Lower leg skin (tissue), 4 donors: ENCODE measurements around the gene SOX13. TPM values are rescaled to one million over a fixed set of nuclear protein-coding genes. Genes with fewer than 3 reads are reported as not detected.

ENCODE experiments used
- DNase-seq, 2 donors: peaks; one replicate each; pipeline ENCODE4 v3.0.0-alpha.2; 2019; ENCODE audit warnings: low spot score in 2 of 2
- H3K4me3 ChIP-seq: fragments of 200-600 bp; sonication (generic); 2 replicates; pipeline ENCODE4 v1.5.1; 2017; ENCODE audit warnings: mild to moderate bottlenecking, low read depth; ENCODE audit not compliant: poor library complexity, severe bottlenecking
- CTCF ChIP-seq, 3 donors: fragments of 450-650 bp; IDR thresholded peaks; one replicate each; pipeline ENCODE4 v1.5.1; 2016; ENCODE audit warnings: antibody characterized with exemption in 3 of 3, mild to moderate bottlenecking in 3 of 3, moderate library complexity in 2 of 3
- POLR2A ChIP-seq, 2 donors: fragments of 450-650 bp; IDR thresholded peaks; one replicate each; pipeline ENCODE4 v1.6.1; 2016 to 2017; ENCODE audit warnings: antibody characterized with exemption in 2 of 2, mild to moderate bottlenecking in 1 of 2, moderate library complexity in 1 of 2
- WGBS, 2 donors: methylation state at CpG; one replicate each; pipeline ENCODE4 v1.1.5; 2018; 5-methylcytosine and 5-hydroxymethylcytosine counted together
- intact Hi-C: fragments of 100-400 bp; cut with DNase I; formaldehyde crosslinking; loops from one replicate; pipeline ENCODE4 v1.15.0; 2023; ENCODE audit warnings: low total_unique reads
- total RNA-seq, 4 donors: library from RNA; depleted of rRNA; stranded (reverse); fragments of >200 nt; gene quantifications; one replicate each; pipeline ENCODE4 v1.1.0, GENCODE V29; 2016

Gene SOX13
- total RNA-seq, 4 donors from 2014 or later, result 7.2 to 32.2 (median 16.8) TPM

DNA sequence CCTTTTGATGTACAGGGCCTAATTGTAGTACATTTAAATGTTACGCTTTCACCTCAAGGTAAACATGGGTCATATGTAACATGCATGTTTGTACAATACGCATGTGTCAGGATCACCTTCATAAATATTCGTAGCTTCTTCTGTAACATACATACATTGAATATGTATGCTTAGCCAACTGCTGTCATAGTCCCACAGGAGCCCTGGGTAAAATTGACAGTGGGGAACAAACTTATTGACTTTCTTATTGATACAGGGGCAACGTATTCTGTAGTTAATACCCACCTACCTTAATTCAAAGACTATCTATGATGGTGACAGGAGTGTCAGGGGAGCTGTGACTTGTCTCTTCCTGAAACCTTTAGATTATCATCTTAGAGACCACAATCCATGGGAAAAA, 96.9 kb downstream of the SOX13 start:
- no peak overlapping the region for H3K4me3 ChIP-seq
- no peak for TF ChIP-seq CTCF (IDR thresholded peaks at IDR 0.05)
- no peak for TF ChIP-seq POLR2A (IDR thresholded peaks at IDR 0.05)
- 87 to 97% methylated on average over 4 of the region's 4 CpGs for WGBS, 2 donors
- no peak for DNase-seq
- intact Hi-C loops, result no loop called here

GRCh38 chr1:204170494-204171155, 97.7 kb downstream of the SOX13 start:
- H3K4me3 ChIP-seq, result no peak overlapping the region
- no peak for DNase-seq
- TF ChIP-seq POLR2A (IDR thresholded peaks at IDR 0.05), result no peak
- 92 to 93% methylated on average over 3 of the region's 3 CpGs for WGBS, 2 donors
- intact Hi-C loops, result no loop called here

- WGBS, 2 donors, result 38 to 66% methylated on average over 4 of the region's 4 CpGs
- DNase-seq, result no peak
- no peak overlapping the region for H3K4me3 ChIP-seq
- intact Hi-C loops, result no loop called here
- no peak for TF ChIP-seq POLR2A (IDR thresholded peaks at IDR 0.05)
- TF ChIP-seq CTCF (IDR thresholded peaks at IDR 0.05), result no peak
Observed at GRCh38 chr1:204171751-204172178, 98.8 kb downstream of the SOX13 start.

GRCh38 chr1:204172404-204173029, 99.6 kb downstream of the SOX13 start:
- intact Hi-C loops, result no loop called here
- DNase-seq, result no peak
- H3K4me3 ChIP-seq, result no peak overlapping the region
- no peak for TF ChIP-seq CTCF (IDR thresholded peaks at IDR 0.05)
- no peak for TF ChIP-seq POLR2A (IDR thresholded peaks at IDR 0.05)
- WGBS, 2 donors, result 96 to 99% methylated on average over 2 of the region's 2 CpGs

DNA sequence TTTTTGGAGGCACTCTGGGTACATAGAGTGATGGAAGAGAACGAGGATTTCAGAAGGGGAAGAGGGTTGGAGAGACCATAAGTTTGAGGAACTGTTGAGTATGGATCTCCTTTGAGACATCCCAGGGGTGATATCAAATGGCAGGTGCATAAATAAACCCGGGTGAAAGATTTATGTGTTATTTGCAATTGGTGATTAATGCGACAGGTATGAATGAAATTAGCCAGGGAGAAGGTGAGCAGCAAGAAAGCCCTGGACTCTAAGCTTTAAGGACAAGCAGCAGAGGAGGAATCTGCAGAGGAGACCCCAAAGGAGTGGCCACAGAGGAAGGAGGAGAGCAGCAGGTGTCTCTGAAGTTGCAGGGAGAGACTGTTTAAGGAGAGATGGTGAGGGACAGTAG, 102.0 kb downstream of the SOX13 start:
- TF ChIP-seq POLR2A (IDR thresholded peaks at IDR 0.05) (no peak), CTCF (IDR thresholded peaks at IDR 0.05) (no peak)
- no peak overlapping the region for H3K4me3 ChIP-seq
- intact Hi-C loops, result no loop called here
- DNase-seq, result no peak
- WGBS, 2 donors, result 78 to 81% methylated on average over 3 of the region's 3 CpGs

- H3K4me3 ChIP-seq, result no peak overlapping the region
- no peak for DNase-seq
- WGBS, 2 donors, result 79 to 83% methylated on average over 5 of the region's 5 CpGs
- TF ChIP-seq CTCF (IDR thresholded peaks at IDR 0.05) (no peak), POLR2A (IDR thresholded peaks at IDR 0.05) (no peak)
- intact Hi-C loops, result no loop called here
Observed at GRCh38 chr1:204176049-204176448, 103.1 kb downstream of the SOX13 start.
